GM12873 (cell line): ENCODE measurements around the gene SMIM22.

Experiments used
- CTCF ChIP-seq: IDR thresholded peaks from 2 replicates; pipeline ENCODE4 v1.5.1; 2012; ENCODE audit warnings: low read depth, mild to moderate bottlenecking, moderate library complexity, low read length, control low read depth; ENCODE audit not compliant: insufficient read depth; ENCODE audit errors: missing control alignments

Gene SMIM22

GRCh38 chr16:4799171-4799855 is 4.1 kb downstream of the SMIM22 start:
- no peak for TF ChIP-seq CTCF

DNA sequence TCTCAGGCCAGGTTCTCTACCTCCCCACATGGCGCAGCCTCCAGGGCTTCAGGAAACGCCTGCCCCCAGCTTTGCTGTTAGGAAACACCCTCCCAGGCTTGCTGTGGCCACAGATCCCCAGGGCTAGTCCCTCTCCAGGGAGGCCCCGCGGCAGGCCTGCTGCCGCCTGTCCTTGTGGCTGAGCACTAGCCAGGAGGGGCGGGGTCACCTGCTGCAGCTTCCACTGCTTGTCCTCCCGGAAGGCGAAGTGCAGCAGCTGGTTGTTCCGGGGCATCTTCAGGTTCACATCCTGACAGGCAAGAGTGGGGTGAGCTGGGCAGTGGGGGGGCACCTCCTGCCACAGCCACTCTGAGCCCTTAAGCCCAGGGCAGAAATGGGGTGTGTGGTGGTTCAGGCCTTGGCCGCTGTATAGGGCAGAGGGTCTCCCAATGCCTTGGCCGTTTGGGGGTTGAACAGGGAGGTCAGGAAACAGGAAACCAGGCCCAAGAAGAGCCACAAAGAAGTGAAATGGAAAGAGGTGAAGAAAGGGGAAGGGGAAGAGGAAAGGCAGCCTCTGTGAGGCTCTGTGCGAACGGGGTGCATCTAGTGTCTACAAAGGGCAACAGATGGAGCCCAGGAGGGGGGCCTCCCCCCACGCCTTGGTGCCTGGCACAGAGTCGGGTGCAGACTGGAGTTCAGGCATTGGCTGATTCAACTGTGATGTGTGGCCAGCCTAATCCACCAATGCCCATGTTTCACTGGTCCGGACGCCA is 5.3 kb downstream of the SMIM22 start:
- TF ChIP-seq CTCF = no peak

GRCh38 chr16:4801051-4801961 is 6.1 kb downstream of the SMIM22 start:
- no peak for TF ChIP-seq CTCF

GRCh38 chr16:4801962-4802658 is 6.9 kb downstream of the SMIM22 start, which contains the start of gene ROGDI:
Gene ROGDI, minus strand, starts transcription at chr16:4802633. Its CDS starts 62 bp downstream, at chr16:4802571.
- TF ChIP-seq CTCF = no peak

GRCh38 chr16:4802659-4803287 is 7.6 kb downstream of the SMIM22 start:
- TF ChIP-seq CTCF = no peak

- no peak for TF ChIP-seq CTCF
Observed at GRCh38 chr16:4803401-4803844, 8.3 kb downstream of the SMIM22 start.
